Stimulated activated CD4-positive, alpha-beta T cell treated with anti-CD3 and anti-CD28 coated beads, TNF-alpha, amount 100 ng/mL, for 48 hours (primary cell): Measurements from ENCODE around the gene KNDC1.

Experiments used
- DNase-seq, 3 donors: peaks; one replicate each; pipeline ENCODE4 v3.0.0-alpha.2; 2020; ENCODE audit warnings: low read depth in 3 of 3

The KNDC1 gene

GRCh38 chr10:133205146-133205545, 45.1 kb downstream of the KNDC1 start:
- DNase-seq: no peak

GRCh38 chr10:133206356-133207040, 46.5 kb downstream of the KNDC1 start:
- no peak for DNase-seq

- DNase-seq: no peak
Observed at GRCh38 chr10:133207041-133207600, 47.1 kb downstream of the KNDC1 start.

GRCh38 chr10:133207627-133208026, 47.6 kb downstream of the KNDC1 start:
- DNase-seq: no peak

- no peak for DNase-seq
Observed at GRCh38 chr10:133208466-133208865, 48.4 kb downstream of the KNDC1 start.

GRCh38 chr10:133209117-133209516, 49.1 kb downstream of the KNDC1 start:
- no peak for DNase-seq

GRCh38 chr10:133209641-133210040, 49.6 kb downstream of the KNDC1 start:
- DNase-seq: no peak

- DNase-seq: no peak
Observed at GRCh38 chr10:133210398-133211140, 50.5 kb downstream of the KNDC1 start.

GRCh38 chr10:133211141-133211830, 51.3 kb downstream of the KNDC1 start:
- DNase-seq: no peak

- no peak for DNase-seq
Observed at GRCh38 chr10:133211959-133212852, 52.2 kb downstream of the KNDC1 start.

- no peak for DNase-seq
Observed at GRCh38 chr10:133212853-133213494, 53.0 kb downstream of the KNDC1 start.

- DNase-seq: no peak
Observed at GRCh38 chr10:133213641-133214467, 53.8 kb downstream of the KNDC1 start.

GRCh38 chr10:133214468-133215410, 54.7 kb downstream of the KNDC1 start:
- DNase-seq: no peak

GRCh38 chr10:133215586-133215985, 55.6 kb downstream of the KNDC1 start:
- no peak for DNase-seq

- DNase-seq: no peak
Observed at GRCh38 chr10:133216776-133217175, 56.8 kb downstream of the KNDC1 start.

GRCh38 chr10:133217800-133218589, 58.0 kb downstream of the KNDC1 start:
- no peak for DNase-seq

- no peak for DNase-seq
Observed at GRCh38 chr10:133218891-133219290, 58.9 kb downstream of the KNDC1 start.

GRCh38 chr10:133219782-133220181, 59.8 kb downstream of the KNDC1 start:
- DNase-seq: no peak
